Astrocyte of the hippocampus (primary cell): ENCODE results near the gene PRKCA.
"Not testable (repeated sequence)": the region's sequence is repeated elsewhere in the genome, so short reads cannot be mapped to it uniquely, and the experiment has no call there.

Experiments used
- DNase-seq: peaks from one replicate; pipeline ENCODE4 v3.0.0; 2011; ENCODE audit warnings: low read depth, low spot score

Gene PRKCA

DNA sequence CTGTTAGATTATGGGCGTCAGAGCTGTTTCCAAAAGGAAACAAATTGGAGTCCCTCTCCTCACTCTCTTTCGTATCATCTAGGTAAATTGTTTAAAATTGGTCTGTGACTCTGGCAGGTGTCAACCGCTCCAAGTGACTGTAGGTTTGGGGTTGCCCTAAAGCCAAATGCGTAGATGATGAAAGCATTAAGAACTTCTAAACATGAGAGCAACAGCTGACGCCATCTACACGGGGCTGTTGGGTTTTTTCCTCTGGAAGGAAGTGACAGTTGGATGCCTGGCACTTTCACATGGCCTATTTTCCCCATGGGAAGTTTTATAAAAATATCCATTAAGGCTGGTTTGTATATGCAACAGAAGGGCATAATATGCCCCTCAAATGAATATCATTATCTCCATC, 316.8 kb downstream of the PRKCA start:
- DNase-seq: no peak

DNA sequence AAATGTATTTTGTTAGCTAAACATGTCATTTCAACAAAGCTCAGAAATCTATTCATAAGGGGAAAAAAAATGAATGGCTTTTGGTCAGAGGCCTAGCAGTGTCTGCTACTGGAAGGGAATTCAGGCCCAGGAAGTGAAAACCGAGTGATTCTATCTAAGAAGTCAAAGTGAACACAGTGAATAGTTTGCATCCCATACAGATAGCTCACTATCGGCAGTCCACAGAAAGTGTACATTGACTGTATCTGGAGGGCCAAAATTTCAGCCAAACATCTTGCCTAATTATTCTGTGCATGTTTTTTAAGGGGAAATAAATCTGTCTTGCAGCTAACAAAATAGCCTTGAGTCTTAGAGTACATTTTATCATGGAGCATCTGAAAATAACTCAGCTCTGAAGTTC, 318.1 kb downstream of the PRKCA start:
- DNase-seq: no peak

DNA sequence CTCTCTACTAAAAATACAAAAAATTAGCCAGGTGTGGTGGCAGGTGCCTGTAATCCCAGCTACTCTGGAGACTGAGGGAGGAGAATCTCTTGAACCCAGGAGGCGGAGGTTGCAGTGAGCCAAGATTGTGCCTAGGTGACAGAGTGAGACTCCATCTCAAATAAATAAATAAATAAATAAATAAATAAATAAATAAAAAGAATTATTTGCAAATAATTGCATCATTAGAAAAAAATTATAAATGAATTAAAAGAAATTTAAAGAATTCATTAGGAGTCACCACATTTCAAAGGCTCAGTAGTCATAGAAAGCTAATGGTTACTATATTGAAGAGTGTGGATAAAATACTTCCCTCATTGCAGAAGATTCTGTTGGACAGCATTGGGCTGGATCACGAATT, 322.2 kb downstream of the PRKCA start:
- not testable (repeated sequence) for DNase-seq

DNA sequence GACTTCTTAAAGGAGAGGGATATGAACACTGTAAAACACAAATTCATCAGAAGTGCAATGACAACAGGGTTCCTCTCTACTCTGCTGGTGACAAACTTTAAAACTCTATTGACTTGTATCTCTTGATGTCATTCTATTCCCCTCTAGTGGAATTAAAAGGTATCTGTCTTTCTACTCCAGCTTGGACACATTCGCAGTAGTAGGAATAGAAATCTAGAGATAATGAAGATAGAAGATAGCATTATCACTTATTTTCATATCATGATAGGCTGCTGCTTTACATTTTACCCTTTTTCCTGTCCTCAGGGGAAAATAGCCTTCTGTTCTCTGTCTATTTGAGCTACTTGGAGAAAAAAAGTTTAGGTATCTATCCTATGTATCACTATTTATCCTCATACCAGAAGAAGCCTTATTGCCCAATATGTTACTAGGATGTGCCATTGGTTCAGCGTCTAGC, 322.9 kb downstream of the PRKCA start:
- peak; percentile 45 for DNase-seq

DNA sequence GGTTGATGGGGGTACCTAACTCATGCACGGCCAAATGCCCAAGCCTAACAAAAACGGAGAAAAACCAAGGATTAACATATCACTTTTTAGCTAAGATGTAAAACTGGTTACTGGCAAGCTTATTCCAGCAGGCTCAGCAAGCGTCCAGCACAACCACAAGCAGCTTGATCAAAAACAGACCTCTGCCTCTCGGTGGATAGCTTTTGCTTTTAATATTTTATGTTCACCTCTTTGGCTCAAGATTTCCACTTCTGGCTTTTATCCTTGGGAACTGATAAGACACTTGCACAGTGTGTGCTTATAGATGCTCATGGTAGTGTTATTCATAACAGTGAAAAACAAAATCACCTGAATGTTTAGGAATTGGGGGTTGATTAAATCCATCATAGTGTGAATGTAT, 325.6 kb downstream of the PRKCA start:
- DNase-seq: peak; percentile 34

DNA sequence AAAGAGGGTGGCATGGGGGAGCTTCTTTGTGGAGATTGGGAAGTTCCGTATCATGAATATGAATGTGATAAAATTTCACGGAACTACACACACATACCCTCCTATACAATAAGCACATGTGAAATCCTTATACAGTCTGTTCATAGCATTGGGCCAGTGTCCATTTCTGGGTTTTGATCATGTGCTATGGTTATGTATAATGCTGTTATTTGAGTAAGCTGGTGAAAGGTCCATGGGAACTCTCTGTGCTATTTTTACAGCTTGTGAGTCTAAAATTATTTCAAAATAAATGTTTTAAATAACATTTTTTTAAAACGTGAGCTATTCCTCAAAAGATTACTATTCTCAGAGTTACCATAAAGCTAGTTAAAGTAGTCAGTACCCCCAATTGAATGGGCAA, 327.3 kb downstream of the PRKCA start:
- no peak for DNase-seq

DNA sequence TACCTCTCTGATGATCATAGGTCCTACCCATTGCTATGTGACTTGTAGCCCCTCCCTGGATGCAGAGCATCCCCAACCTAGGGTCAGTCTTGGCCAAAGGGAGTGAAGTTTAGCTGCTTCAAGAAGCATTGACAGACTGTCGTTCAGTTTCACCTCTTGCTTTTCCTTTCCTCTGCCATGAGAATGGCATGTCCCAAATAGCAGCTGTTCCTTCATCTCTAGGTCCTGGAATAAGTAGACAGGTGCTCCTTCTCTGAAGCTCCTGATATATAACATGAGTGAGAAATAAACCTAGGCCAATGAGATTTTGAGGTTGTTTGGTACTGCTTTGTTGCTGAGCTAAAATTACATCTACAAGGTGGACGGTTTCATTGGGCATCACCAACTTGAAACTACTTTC, 328.0 kb downstream of the PRKCA start:
- no peak for DNase-seq

DNA sequence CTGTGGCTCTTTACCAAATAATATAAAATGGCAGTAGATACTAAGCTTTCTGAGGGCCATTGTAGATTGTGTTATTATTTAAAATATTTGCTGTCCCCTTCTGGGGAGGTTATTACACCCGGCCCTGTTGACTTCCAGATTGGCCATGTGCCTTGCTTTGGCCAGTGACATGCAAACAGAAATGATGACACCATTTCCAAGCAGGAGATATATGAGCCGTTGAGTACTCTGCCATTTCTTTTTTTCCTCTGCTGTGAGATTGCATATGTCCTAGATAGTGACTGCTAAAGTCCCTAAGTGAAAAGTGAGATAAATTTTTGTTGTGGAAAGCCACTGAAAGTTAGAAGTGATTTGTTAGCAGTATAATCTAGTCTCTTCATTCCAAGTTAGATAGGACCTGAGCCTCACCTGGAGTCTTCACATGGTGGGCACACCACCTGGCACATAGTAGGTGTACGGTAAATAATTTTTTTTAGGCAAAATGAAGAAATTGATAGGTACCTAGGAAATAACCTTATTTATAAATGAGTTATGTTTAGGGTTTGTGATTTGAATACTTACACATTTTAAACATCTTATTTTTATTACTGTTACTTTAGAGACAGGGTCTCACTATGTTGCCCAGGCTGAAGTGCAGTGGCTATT, 328.5 kb downstream of the PRKCA start:
- DNase-seq: no peak

DNA sequence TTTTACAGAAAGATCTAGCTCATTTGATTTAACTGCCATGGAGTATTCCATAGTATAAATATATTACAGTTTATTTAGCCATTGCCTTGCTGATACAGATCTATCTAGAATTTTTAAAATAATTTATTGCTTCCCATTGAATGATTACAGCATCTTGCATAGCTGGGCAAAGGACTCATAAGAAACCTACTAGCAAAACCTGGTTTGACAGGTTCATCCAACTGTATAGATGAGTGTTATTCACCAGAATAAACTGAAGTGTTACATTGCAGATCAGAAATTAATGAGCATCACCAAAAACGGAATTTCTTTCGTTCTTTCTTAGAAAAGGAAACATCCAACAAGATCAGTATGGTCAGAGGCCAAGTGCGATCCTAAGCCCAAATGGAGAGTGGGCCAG, 330.3 kb downstream of the PRKCA start:
- DNase-seq: no peak

DNA sequence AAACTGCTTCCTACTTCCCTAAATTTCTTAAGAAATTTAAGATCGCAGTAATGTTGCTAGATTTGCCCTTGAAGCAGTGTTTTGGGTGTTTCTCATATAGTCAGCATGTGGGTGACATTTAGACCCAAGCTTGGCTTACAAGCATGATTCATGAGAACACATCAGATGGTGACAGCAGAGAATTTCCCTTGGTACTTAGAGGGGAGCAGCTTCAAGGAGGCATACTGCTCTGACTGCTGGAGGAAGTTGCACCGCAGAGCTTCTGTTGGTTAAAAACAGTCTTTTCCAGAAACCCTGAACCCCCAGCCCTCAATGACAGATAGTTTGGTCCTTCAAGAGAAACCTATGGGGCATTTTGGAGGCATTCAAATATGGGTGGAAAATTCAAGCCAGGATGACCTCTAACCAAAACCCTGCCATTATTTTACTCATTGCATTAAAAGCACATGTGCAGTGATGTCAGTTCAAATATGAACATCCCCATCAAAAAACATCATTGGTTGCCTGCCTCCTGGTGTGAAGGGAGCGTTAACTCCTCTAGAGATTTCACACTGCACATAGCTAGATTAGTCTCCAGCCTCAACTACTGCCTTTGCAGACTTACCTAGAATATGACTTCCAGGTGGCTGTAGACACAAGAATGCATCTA, 331.0 kb downstream of the PRKCA start:
- DNase-seq: no peak

DNA sequence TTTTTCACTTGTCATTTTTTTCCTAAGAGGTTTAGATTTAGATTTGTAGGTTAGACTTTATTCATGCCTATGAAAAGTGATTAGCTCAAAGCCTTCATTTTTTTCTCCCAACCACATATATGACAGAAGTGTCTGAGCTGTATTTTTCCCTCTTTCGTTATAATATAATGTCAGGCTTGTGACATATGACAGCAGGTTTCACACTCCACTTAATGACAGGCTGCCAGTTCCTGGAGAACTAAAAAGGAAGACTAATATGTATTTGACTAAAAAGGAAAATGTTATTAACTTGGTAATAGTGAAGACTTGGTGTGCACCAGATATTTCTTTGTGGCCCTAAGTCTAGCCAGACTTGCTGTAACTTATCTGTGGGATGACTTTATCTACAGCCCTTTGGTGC, 331.8 kb downstream of the PRKCA start:
- DNase-seq: no peak

DNA sequence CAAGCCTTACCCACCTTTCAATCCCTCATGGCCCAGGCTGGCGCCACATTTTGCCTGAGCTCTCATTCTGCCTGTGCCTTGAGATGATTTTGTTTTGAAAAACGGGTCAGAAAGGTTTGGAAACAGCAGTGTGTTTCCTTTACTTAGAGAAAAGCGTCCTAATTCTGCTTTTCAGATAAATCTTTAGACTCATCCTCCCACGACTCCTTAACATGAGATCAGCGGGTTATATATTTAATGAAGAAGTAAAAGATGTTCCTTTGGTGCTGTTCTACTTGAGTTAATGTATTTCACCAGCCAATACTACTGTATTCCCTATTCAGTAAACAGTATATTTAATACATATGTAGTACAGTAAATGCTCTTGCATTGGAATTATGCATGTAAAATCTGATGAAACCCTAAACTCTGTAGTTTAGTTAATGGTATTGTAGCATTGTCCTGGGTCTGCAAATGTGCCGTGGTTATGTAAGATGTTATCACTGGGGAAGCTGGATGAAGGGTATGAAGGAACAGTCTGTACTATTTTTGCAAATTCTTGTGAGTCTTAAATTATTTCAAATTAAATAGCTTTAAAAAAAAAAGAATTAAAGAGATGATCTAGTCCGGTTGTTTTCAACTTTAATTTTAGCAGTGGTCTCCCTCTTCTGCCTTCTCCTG, 333.1 kb downstream of the PRKCA start:
- DNase-seq: no peak

DNA sequence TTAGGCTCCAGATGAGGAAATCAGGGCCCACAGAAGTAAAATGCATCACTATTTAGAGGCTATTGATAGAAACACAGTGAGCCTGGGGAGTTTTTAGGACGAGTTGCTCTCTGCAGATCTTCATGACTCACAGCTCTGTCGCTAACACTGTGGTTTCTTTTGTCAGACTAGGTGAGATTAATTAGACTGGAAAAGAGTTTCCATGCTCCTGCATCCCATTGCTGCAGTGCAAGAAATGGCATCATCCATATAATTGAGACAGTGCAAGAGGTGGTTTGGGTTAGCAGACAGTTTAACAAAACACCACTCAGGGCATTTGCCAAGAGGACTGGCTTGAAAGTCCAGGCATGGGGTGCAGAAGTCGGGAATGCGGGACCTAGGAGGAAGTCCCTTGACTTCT, 333.7 kb downstream of the PRKCA start:
- peak; percentile 89 for DNase-seq

DNA sequence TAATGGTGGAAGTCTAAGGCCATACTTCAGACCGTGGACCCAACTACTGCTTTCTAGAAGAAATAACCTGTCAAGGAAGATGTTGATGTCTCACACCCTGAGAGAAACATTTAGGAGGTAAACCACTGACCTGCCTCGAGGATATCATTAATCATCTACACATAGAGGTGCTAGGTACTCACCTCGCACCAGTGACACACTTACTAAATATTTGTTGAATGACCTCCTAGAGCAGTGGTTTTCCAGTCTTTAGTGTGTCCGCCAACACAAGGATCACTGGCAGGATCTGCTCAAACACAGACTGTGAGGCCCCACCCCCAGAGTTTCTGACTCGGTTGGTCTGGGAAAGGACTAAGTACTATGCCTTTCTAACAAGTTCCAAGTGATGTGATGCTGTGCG, 335.1 kb downstream of the PRKCA start:
- peak; percentile 67 for DNase-seq

DNA sequence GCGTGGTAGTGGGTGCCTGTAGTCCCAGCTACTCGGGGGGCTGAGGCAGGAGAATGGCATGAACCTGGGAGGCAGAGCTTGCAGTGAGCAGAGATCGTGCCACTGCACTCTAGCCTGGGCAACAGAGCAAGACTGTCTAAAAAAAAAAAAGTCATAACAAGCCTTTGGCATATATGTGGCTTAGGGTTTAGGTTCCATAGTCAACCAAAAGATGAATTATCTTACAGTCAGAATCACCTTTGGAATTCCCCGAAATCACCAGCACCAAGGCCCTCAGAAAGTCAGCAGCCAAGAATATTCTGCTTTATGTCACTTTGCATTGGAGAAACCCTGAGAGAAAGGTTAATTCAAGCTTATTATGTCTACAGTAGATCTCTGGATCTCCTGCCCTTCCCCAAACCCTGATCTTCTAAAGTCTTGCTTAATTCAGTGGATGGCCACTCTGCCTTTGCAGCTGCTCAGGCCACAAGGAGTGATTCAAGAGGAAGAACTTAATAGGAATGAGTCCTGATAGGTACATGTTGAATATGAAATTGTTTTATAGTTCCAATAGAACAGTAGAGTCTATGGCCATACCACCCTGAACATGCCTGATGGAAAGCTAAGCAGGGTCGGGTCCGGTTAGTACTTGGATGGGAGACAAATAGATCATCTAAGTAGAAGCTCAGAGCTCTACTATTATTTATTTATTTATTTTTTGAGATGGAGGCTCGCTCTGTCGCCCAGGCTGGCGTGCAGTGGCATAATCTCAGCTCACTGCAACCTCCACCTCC, 336.5 kb downstream of the PRKCA start:
- no peak for DNase-seq

DNA sequence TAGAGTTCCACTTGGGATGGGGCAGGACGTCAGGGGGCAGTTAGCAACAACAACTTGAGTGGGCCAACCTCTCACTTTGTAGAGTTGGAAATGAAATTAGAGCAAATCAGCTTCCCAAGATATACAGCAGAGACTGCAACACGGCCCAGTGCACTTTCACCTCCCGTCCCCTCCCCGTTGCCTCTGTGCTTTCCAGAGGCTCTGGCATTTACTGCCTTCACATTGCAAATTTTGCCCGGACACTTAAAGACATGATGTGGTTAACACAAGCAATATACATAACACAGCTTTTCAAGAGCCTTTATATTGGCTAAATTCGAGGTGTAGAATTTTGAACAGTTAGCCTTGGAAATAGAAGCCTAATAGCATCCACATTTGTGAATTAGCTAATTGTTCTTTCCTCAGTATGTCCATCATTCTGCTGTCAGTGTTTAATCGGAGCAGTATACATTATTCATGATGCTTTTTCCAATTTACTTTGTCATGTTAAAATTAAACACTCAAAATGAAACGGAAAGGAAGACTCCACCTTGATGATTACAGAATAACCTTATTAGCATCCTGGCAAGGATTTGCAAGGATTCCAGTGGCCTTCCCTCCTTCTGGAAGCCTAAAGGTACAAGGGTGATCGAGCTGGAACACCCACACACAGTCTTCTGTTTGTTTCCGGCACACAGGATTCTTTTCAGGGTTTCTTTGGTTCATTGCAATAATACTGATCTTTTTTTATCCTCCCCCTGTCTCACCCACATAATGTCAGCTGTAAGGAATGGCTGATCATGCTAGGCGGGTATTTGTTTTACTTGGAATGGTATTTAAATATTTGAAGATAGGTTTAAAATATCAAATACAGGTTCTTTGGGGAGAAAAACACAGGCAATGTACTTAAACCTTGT, 341.6 kb downstream of the PRKCA start:
- DNase-seq: peak; percentile 62

DNA sequence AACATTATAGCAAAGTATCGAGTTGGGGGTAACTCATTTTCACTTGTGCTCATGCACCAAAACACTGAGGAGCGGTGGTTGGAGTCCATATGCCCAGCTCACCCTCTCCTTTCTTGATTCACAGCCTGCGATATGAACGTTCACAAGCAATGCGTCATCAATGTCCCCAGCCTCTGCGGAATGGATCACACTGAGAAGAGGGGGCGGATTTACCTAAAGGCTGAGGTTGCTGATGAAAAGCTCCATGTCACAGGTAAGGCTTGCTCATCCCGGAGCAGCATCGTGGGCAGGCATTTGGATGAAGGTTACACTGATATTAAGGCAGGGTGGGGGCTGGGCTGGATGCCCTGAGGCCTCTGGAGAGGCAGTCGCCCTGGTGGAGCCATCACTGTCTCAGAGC, 342.8 kb downstream of the PRKCA start:
- no peak for DNase-seq

DNA sequence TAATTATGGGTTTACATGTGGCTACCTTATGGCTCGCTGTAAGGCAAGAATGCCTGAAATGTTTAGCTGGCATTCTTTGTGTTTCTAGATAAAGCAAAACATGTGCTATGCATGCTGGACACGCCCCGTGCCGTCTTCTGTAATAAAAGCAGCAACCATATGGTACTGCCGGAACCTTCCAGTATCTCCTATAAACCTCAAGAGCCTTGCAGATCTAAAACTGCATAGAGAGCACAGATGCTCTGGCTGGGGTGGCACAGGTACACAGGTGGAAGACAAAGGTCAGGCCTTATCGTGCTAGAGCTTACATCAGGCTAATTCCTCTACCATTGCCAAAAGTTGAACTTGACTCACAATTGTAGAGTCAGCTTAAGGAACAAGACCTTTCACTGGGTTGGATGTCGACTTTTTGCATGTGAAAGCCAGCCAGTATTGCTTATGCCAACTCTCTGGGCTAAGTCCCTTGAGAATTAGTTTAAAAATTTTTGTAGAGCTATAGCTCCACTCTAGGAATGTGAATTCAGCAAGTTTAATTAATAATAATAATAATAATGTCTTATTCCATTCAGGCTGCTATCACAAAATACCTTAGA, 345.1 kb downstream of the PRKCA start:
- DNase-seq: no peak

DNA sequence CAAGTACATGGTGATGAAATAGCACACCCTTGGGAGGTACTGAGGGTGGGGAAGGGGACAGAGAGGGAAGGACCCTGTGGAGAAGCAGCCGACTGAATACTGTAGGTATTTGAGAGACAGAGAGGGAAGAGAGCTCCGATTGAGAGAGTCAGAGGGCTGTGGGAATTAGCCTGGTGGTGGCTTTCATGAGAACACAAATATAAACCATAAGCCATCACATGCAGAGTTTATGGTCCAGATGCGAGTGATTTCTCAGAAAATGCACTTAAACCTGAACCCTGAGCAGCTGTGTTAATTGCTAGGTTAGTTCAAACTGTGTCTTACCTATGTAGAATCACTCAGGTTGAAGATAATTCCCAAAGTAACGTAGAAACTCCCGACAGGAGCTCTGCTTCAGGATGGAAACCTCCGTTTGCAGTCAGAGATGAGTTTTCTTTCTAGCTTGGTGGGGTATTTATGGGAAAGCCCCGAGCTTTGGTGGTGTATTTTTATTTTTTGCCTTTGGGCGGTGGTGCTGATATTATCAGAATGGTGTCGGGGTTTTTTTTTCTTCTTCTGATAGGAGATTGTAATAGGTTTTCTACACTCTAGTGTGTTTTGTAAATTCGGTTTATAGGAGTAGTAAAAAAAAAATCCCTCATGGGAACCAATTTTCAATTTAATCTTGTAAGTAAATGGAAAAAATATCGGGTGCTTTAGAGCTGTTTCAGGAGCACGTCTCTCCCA, 347.6 kb downstream of the PRKCA start:
- DNase-seq: no peak

DNA sequence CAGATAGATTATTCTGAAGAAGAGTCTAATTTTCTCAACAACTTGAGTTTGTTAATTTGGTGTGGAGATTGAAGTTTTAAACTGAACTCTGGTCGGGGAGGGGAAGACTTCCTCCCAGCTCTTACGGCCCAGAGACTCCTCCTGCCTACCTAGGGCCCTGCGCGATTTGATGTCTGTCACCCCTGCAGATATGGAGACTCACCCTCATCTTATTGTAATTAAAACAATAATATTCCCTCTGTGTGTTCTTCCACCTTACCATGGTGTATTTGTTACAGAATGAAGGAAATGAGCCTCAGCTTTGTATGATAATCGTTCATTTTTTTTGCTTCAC, 348.1 kb downstream of the PRKCA start:
- DNase-seq: no peak
